ENCODE data around the gene C6orf89. TPM values are rescaled to one million over a fixed set of nuclear protein-coding genes. Genes with fewer than 3 reads are reported as not detected.

C6orf89 gene
- polyA plus RNA-seq, 1 donor from 2014 or later = 24.6 TPM

- no peak overlapping the region for H3K27ac ChIP-seq (ENCODE audit: low read length)
- H3K79me2 ChIP-seq (replicated peaks; ENCODE audit: insufficient read depth, low read length) = no peaks in the 10 kb centered on the region
- no peak overlapping the region for H3K4me3 ChIP-seq (ENCODE audit: low read length)
- no peaks in the 10 kb centered on the region for H3K9me2 ChIP-seq (ENCODE audit: insufficient read depth, low read length)
- H2AFZ ChIP-seq (ENCODE audit: low read depth, low read length) = no peak overlapping the region
- H3K9me3 ChIP-seq (ENCODE audit: low read length) = no peaks in the 10 kb centered on the region
- no peaks in the 10 kb centered on the region for H3F3A ChIP-seq (ENCODE audit: insufficient read depth, low read length, poor library complexity, severe bottlenecking)
- H4K20me1 ChIP-seq (ENCODE audit: insufficient read depth) = no peaks in the 10 kb centered on the region
- TF ChIP-seq RAD21 (conservative IDR thresholded peaks at IDR 0.05) (no peak), POLR2AphosphoS5 (IDR thresholded peaks at IDR 0.05) (no peak), CTCF (IDR thresholded peaks at IDR 0.05; ENCODE audit: poor library complexity, severe bottlenecking) (no peak), EZH2 (IDR thresholded peaks at IDR 0.05; ENCODE audit: borderline replicate concordance, insufficient read depth, low read length, poor library complexity, severe bottlenecking) (no peak), MXI1 (conservative IDR thresholded peaks at IDR 0.05; ENCODE audit: poor library complexity, severe bottlenecking) (no peak), EP300 (conservative IDR thresholded peaks at IDR 0.05; ENCODE audit: poor library complexity, severe bottlenecking) (no peak), SMC3 (conservative IDR thresholded peaks at IDR 0.05; ENCODE audit: poor library complexity) (no peak)
- no peaks in the 10 kb centered on the region for H3K27me3 ChIP-seq (ENCODE audit: insufficient read depth, low read depth, low read length)
- no peak overlapping the region for H3K4me2 ChIP-seq (ENCODE audit: low read length)
- no peak overlapping the region for H3K9ac ChIP-seq (ENCODE audit: low read length)
- no peaks in the 10 kb centered on the region for H3K36me3 ChIP-seq (ENCODE audit: insufficient read depth, low read length)
Observed at GRCh38 chr6:36949636-36950035, 63.9 kb downstream of the C6orf89 start.

GRCh38 chr6:36953931-36954261 is 68.1 kb downstream of the C6orf89 start:
- H4K20me1 ChIP-seq (ENCODE audit: insufficient read depth) = no peaks in the 10 kb centered on the region
- no peaks in the 10 kb centered on the region for H3K27me3 ChIP-seq (ENCODE audit: insufficient read depth, low read depth, low read length)
- no peak overlapping the region for H3K27ac ChIP-seq (ENCODE audit: low read length)
- no peaks in the 10 kb centered on the region for H3K9me2 ChIP-seq (ENCODE audit: insufficient read depth, low read length)
- no peaks in the 10 kb centered on the region for H3K36me3 ChIP-seq (ENCODE audit: insufficient read depth, low read length)
- no peak overlapping the region for H3K9ac ChIP-seq (ENCODE audit: low read length)
- TF ChIP-seq POLR2AphosphoS5 (IDR thresholded peaks at IDR 0.05) (no peak), CTCF (IDR thresholded peaks at IDR 0.05; ENCODE audit: poor library complexity, severe bottlenecking) (no peak), REST (IDR thresholded peaks at IDR 0.05; ENCODE audit: borderline replicate concordance) (no peak), EZH2 (IDR thresholded peaks at IDR 0.05; ENCODE audit: borderline replicate concordance, insufficient read depth, low read length, poor library complexity, severe bottlenecking) (no peak), EP300 (conservative IDR thresholded peaks at IDR 0.05; ENCODE audit: poor library complexity, severe bottlenecking) (no peak), RAD21 (conservative IDR thresholded peaks at IDR 0.05) (no peak), MXI1 (conservative IDR thresholded peaks at IDR 0.05; ENCODE audit: poor library complexity, severe bottlenecking) (no peak), TAF1 (IDR thresholded peaks at IDR 0.05; ENCODE audit: low read depth) (no peak), SMC3 (conservative IDR thresholded peaks at IDR 0.05; ENCODE audit: poor library complexity) (no peak)
- no peak overlapping the region for H3K4me3 ChIP-seq (ENCODE audit: low read length)
- H3K9me3 ChIP-seq (ENCODE audit: low read length) = no peaks in the 10 kb centered on the region
- no peak overlapping the region for H2AFZ ChIP-seq (ENCODE audit: low read depth, low read length)
- no peaks in the 10 kb centered on the region for H3K79me2 ChIP-seq (replicated peaks; ENCODE audit: insufficient read depth, low read length)
- no peak overlapping the region for H3K4me2 ChIP-seq (ENCODE audit: low read length)
- H3F3A ChIP-seq (ENCODE audit: insufficient read depth, low read length, poor library complexity, severe bottlenecking) = no peaks in the 10 kb centered on the region

Measured in neural cell (in vitro differentiated cells).